Bone marrow (tissue), 2 donors: ENCODE data around the gene MYCBP.
"Not testable (repeated sequence)": the region's sequence is repeated elsewhere in the genome, so short reads cannot be mapped to it uniquely, and the experiment has no call there.

ENCODE experiments used
- DNase-seq, 2 donors: peaks; one replicate each; lab custom pipeline; 2025; lab: John Stamatoyannopoulos, UW

MYCBP gene

GRCh38 chr1:38873027-38873969 lies at the start of gene MYCBP:
MYCBP (minus strand) TSS chr1:38873348; CDS start chr1:38873305, 43 bp downstream.
- DNase-seq = peak; percentile 89 to 90

GRCh38 chr1:38919130-38919529 lies 46.0 kb upstream of the MYCBP start:
- no peak for DNase-seq

- no peak for DNase-seq
Observed at GRCh38 chr1:38918568-38918967, 45.4 kb upstream of the MYCBP start.

- DNase-seq = no peak
Observed at GRCh38 chr1:38917772-38918171, 44.6 kb upstream of the MYCBP start.

- no peak for DNase-seq
Observed at GRCh38 chr1:38917337-38917736, 44.2 kb upstream of the MYCBP start.

GRCh38 chr1:38915352-38915948 lies 42.3 kb upstream of the MYCBP start:
- no peak for DNase-seq

GRCh38 chr1:38914908-38915307 lies 41.8 kb upstream of the MYCBP start:
- not testable (repeated sequence) for DNase-seq

GRCh38 chr1:38908821-38909220 lies 35.7 kb upstream of the MYCBP start:
- no peak for DNase-seq

- DNase-seq = no peak
Observed at GRCh38 chr1:38905985-38906384, 32.8 kb upstream of the MYCBP start.

GRCh38 chr1:38899560-38899959 lies 26.4 kb upstream of the MYCBP start:
- no peak for DNase-seq

- no peak for DNase-seq
Observed at GRCh38 chr1:38898653-38899230, 25.6 kb upstream of the MYCBP start.

GRCh38 chr1:38896169-38896568 lies 23.0 kb upstream of the MYCBP start:
- DNase-seq = no peak

- DNase-seq = no peak
Observed at GRCh38 chr1:38892976-38893375, 19.8 kb upstream of the MYCBP start.

- no peak for DNase-seq
Observed at GRCh38 chr1:38891753-38892152, 18.6 kb upstream of the MYCBP start.

- DNase-seq = no peak
Observed at GRCh38 chr1:38889589-38889988, 16.4 kb upstream of the MYCBP start.

GRCh38 chr1:38888423-38889333 lies 15.5 kb upstream of the MYCBP start:
- no peak for DNase-seq

- DNase-seq = no peak
Observed at GRCh38 chr1:38885092-38885491, 11.9 kb upstream of the MYCBP start.

- no peak for DNase-seq
Observed at GRCh38 chr1:38881487-38881886, 8.3 kb upstream of the MYCBP start, which contains the start of gene GJA9. GJA9 (minus strand) TSS chr1:38881587; CDS start chr1:38876098, 5,489 bp downstream.

GRCh38 chr1:38875811-38876210 lies 2.7 kb upstream of the MYCBP start:
- DNase-seq = no peak

GRCh38 chr1:38872401-38873026 lies 634 bp downstream of the MYCBP start:
- DNase-seq = no peak

GRCh38 chr1:38870996-38871395 lies 2.2 kb downstream of the MYCBP start:
- DNase-seq = no peak
